Activated CD8-positive, alpha-beta memory T cell treated with anti-CD3 and anti-CD28 coated beads for 36 hours (primary cell): Measurements from ENCODE around the gene ARVCF. TPM values are rescaled to one million over a fixed set of nuclear protein-coding genes. Genes with fewer than 3 reads are reported as not detected.

Experiments used
- CTCF ChIA-PET: fragments of 350-600 bp; sonication (Branson Sonifier 250); formaldehyde crosslinking; loops from one replicate; lab custom pipeline; 2021; ENCODE audit warnings: antibody characterized with exemption; lab: Charles Lee
- POLR2A ChIA-PET: fragments of 350-600 bp; sonication (Branson Sonifier 250); formaldehyde crosslinking; loops from one replicate; lab custom pipeline; 2021; ENCODE audit warnings: antibody characterized with exemption; lab: Charles Lee
- total RNA-seq, 2 experiments: library from RNA; stranded (reverse); gene quantifications; one replicate each; pipeline ENCODE4 v1.2.3, GENCODE V29; 2021

The ARVCF gene
- total RNA-seq, 2 experiments from 2014 or later, result 0.70 to 1.8 TPM

DNA sequence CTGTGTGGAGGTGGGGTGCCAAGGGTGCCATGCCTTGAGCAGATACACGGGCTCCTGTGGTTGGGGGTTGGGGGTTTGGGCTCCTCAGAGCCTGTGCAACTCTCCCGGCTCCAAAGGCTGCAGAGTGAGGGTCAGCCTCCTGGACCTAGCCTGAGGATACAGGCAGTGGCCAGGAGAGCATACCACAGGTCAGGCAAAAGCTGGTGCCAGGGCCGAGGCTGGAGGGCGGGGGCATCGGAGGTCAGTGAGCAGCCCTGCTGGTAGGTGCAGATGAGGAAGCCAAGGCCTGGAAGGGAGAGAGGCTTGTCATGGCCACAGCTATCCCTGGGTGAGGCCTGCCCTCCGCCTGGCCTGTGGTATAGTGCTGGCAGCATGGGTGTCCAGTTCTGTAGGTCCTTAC, 37.9 kb upstream of the ARVCF start:
- CTCF ChIA-PET, result interaction anchor here (1.0 kb wide), 1 partner anchor 58 kb away, joined by 3 read pairs; no protein-coding TSS in a partner anchor
- POLR2A ChIA-PET, result no interaction called here

GRCh38 chr22:20054034-20054427, 37.4 kb upstream of the ARVCF start:
- ChIA-PET CTCF (no interaction called here), POLR2A (no interaction called here)

DNA sequence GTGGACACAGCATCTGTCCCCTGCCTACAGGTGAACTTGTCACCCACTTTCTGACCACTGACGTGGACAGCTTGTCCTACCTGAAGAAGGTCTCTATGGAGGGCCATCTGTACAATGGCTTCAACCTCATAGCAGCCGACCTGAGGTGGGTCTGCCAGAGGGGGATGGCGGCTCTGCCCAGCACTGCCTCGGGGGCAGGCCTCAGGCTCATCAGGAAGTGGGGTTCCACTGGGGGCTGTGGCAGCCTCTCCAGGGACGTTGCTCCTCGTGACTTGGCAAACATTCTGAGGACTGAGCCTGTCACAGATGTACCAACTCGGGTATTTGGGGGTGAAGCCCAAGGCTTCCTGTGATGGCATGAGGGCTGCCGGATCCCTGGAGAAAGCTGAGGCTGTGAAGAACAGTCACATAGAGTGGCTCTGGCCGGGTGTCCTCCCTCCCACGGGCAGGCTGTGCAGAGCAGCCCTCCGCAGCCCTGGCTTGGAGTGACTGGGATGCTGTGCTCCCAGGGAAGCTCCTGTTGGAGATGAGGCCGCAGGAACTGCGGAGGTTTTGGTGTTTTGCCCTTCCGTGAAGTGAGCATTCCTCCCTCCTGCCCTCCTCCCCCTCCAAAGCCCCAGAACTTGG, 36.9 kb upstream of the ARVCF start:
- ChIA-PET POLR2A (no interaction called here), CTCF (no interaction called here)

DNA sequence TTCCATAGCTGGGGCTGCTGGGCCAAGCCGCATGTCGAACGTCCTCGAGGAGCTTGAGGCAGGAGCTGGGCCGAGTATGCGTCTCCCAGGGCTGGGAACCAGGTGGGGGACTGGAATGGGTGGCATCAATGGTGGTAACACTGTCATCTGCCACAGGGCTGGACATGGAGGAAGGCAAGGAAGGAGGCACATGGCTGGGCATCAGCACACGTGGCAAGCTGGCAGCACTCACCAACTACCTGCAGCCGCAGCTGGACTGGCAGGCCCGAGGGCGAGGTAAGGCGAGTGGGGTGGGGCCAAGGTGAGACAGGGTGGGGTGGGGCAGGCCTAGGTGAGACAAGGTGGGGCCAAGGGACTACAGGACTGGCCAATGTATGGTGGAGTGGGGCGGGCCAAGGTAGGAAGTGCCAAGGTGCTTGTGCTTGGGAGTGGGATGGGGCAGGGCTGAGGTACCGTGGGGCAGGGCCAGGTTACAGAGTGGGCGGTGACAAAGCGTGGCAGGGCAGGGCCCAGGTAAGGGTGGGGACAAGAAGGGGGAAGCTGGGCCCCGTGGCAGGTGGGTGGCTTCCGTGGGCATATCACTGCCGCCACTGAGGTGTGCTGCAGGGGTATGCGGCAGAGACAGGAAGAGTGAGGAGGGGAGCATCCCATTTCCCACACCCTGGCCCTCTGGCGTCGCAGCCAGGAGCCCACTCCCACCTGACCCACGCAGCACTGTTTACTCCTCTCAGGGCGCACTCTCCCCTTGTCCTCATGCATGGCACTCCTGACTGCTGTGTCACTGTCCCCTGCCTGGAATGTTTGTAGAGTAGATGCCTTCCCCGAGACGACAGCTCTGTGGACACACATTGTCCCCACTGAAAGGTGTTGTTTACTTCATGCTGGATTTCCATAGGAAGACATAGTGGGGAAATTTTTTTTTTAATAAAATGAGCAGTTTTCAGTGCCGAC, 36.0 kb upstream of the ARVCF start:
- ChIA-PET CTCF (no interaction called here), POLR2A (no interaction called here)

- ChIA-PET POLR2A (no interaction called here), CTCF (no interaction called here)
These were observed 35.3 kb upstream of the ARVCF start for GRCh38 chr22:20051927-20052308.

GRCh38 chr22:20046730-20047129, 30.1 kb upstream of the ARVCF start:
- CTCF ChIA-PET, result interaction anchor here (0.7 kb wide), 1 partner anchor 15 kb away, joined by 3 read pairs; no protein-coding TSS in a partner anchor
- POLR2A ChIA-PET, result no interaction called here

GRCh38 chr22:20044495-20045151, 28.0 kb upstream of the ARVCF start:
- CTCF ChIA-PET, result interaction anchor here (0.6 kb wide), 1 partner anchor 284 kb away, joined by 3 read pairs; no protein-coding TSS in a partner anchor

GRCh38 chr22:20043997-20044342, 27.3 kb upstream of the ARVCF start:
- CTCF ChIA-PET, result no interaction called here
- POLR2A ChIA-PET, result no interaction called here

More at GRCh38 chr22:20044495-20045151, 28.0 kb upstream of the ARVCF start:
- POLR2A ChIA-PET, result no interaction called here

DNA sequence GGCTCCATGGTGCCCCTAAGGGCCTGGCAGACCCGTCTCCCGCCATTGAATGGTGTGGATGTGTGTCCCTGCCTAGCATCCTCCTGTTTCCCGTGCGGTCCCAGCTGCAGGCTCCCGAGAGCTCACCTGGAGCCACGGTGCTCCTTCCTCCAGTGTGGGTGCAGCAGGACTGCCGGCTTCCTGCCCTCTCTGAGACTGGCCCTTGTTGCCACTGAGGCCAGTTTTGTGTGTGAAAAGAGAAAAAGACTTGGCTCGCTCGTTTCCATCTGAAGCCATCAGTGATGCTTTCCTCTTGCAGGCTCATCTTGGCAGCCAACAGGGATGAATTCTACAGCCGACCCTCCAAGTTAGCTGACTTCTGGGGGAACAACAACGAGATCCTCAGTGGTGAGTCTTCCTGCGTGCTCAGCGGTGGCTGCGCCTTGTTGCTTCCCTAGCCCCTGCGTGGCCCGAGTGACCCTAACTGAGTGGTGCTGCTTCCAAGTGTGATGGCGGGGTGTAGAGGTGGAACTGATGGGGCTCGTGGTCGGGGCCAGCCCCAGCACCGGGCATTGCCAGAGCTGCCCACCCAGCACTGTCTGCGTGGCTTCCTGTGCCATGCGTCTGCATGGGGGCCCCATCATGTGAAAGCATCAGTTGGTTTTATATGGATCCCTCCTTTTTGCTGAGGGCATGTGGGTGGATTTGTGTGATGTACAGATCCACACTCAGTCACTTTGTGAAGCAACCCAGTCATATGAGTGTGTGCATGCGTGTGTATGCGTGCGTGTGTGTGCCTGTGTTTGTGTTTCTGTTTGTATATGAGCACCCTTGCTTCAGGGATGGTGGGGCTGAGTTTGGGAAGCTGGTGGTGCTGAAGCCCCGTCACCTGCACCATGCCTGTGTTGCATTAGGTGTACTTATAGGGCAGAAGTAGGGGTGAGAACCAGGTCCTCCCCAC, 26.7 kb upstream of the ARVCF start:
- ChIA-PET POLR2A (no interaction called here), CTCF (no interaction called here)

GRCh38 chr22:20040327-20041200, 23.9 kb upstream of the ARVCF start:
- ChIA-PET CTCF (no interaction called here), POLR2A (no interaction called here)

DNA sequence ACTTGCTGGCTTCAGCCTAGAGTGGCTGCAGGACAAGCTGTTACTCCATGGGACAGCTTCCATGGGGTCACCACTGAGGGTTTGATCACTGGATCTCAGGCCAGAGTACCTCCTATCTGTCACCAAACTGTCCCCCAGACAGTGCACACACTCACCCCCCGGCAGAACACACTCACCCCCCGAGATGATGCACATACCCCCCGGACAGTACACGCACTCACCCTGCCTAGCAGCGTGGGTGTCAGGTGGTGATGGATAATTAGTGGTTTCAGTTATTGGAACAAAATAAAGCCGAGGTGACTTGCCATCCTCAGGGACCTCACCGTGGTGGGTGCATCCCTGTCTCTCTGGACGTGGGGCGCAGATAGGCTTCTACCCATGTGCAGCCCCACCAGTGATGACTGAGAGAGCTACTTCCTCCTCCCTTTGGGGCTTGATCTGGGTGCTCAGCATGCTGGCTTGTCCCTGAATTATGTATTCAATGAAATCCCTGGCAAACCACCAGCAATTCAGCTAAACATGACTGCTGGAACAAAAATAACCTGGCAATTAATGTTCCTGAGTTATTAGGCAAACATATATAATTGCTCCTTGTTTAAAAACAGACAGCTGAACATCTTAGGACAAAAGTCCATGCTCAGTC, 23.2 kb upstream of the ARVCF start:
- CTCF ChIA-PET, result interaction anchor here (0.6 kb wide), 1 partner anchor 180 kb away, joined by 3 read pairs; no protein-coding TSS in a partner anchor
- POLR2A ChIA-PET, result no interaction called here

- POLR2A ChIA-PET, result no interaction called here
- CTCF ChIA-PET, result no interaction called here
These were observed 22.0 kb upstream of the ARVCF start for GRCh38 chr22:20038574-20038973.

- ChIA-PET POLR2A (no interaction called here), CTCF (no interaction called here)
These were observed 20.8 kb upstream of the ARVCF start for GRCh38 chr22:20037419-20037818.

- POLR2A ChIA-PET, result no interaction called here
- CTCF ChIA-PET, result no interaction called here
These were observed 20.1 kb upstream of the ARVCF start for GRCh38 chr22:20036535-20037392.

DNA sequence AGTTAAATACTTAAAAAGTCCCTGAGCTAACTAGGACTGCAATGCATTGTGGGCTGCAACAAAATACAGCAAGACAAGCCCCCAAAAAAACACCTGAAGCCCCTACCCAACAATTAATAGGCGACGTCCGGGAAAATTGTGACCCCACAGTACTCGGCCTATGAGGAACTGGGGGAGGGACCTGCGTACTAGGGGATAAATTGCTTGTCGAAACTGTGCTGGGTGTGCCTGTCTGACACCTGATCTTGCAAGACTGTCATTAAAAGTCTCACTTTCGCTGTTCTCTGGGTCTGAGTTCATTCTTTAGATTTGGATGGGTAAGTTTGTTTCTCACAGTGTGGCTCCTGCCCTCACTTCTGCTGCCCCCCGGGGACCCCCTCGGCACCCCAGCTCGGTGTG, 19.5 kb upstream of the ARVCF start:
- POLR2A ChIA-PET, result no interaction called here
- CTCF ChIA-PET, result no interaction called here

DNA sequence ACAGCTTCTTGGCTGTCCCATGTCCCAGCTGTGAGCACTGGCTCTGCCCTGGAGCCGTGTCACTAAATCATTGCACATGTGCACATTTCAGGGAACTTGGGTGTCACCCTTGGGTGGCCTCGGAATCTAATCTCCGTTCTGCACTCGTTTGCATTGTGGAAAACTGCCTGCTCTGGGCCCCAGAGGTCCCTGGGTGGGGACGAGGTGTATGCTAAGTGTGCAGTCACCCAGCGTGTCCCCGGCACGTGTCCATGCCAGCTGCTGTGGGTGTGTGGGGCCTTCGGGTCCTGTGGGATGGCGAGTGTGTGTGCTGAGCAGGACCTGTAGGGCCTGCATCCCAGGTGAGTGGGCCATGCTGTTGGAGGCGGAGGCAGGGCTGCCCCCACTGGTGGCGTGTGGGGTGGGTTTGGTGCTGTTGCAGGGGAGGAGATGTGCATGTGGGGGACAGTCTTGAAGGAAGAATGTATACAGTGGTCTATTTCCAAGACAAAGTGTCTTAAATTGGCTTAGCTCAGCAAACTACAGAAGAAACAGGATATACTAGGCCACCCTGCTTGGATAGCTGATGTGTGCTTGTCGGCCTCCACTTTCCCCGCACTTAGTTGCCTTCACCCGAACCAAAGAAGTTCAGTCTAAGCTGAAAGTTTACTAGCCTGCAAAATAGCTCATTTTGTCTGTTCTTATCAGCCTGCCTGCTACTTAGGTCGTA, 18.9 kb upstream of the ARVCF start:
- CTCF ChIA-PET, result no interaction called here

More for the DNA sequence above, 18.9 kb upstream of the ARVCF start:
- POLR2A ChIA-PET, result no interaction called here
